ENCODE data around the gene TMEM183A.
"Not testable (repeated sequence)": the region's sequence is repeated elsewhere in the genome, so short reads cannot be mapped to it uniquely, and the experiment has no call there.

Gene TMEM183A

GRCh38 chr1:203006948-203007871 lies at the start of gene TMEM183A:
Gene TMEM183A (plus strand): TSS chr1:203007374. CDS start chr1:203007466, 92 bp downstream.
- in situ Hi-C loops (cut with HindIII; ENCODE audit: low sequenced_read_pairs): no loop called here

GRCh38 chr1:202957733-202958543 lies 49.2 kb upstream of the TMEM183A start, which contains the start of gene ADIPOR1:
Gene ADIPOR1 (minus strand): TSS chr1:202958312. CDS start chr1:202951070, 7,242 bp downstream.
- in situ Hi-C loops (cut with HindIII; ENCODE audit: low sequenced_read_pairs): loop anchor here (10.0 kb wide), 1 partner anchor 53 kb away; no protein-coding TSS in a partner anchor

GRCh38 chr1:202958544-202959275 lies 48.5 kb upstream of the TMEM183A start:
- in situ Hi-C loops (cut with HindIII; ENCODE audit: low sequenced_read_pairs): loop anchor here (10.0 kb wide), 1 partner anchor 54 kb away; no protein-coding TSS in a partner anchor

GRCh38 chr1:202959276-202959620 lies 47.9 kb upstream of the TMEM183A start:
- in situ Hi-C loops (cut with HindIII; ENCODE audit: low sequenced_read_pairs): loop anchor here (10.0 kb wide), 1 partner anchor 54 kb away; no protein-coding TSS in a partner anchor

- in situ Hi-C loops (cut with HindIII; ENCODE audit: low sequenced_read_pairs): no loop called here
Observed at GRCh38 chr1:202961220-202961880, 45.8 kb upstream of the TMEM183A start.

GRCh38 chr1:202964791-202965410 lies 42.3 kb upstream of the TMEM183A start:
- in situ Hi-C loops (cut with HindIII; ENCODE audit: low sequenced_read_pairs): no loop called here

- in situ Hi-C loops (cut with HindIII; ENCODE audit: low sequenced_read_pairs): no loop called here
Observed at GRCh38 chr1:202965422-202965821, 41.8 kb upstream of the TMEM183A start.

- in situ Hi-C loops (cut with HindIII; ENCODE audit: low sequenced_read_pairs): no loop called here
Observed at GRCh38 chr1:202966006-202966898, 40.9 kb upstream of the TMEM183A start.

- in situ Hi-C loops (cut with HindIII; ENCODE audit: low sequenced_read_pairs): no loop called here
Observed at GRCh38 chr1:202967684-202968281, 39.4 kb upstream of the TMEM183A start.

GRCh38 chr1:202968351-202968750 lies 38.8 kb upstream of the TMEM183A start:
- in situ Hi-C loops (cut with HindIII; ENCODE audit: low sequenced_read_pairs): no loop called here

- in situ Hi-C loops (cut with HindIII; ENCODE audit: low sequenced_read_pairs): no loop called here
Observed at GRCh38 chr1:202968895-202969295, 38.3 kb upstream of the TMEM183A start.

- in situ Hi-C loops (cut with HindIII; ENCODE audit: low sequenced_read_pairs): no loop called here
Observed at GRCh38 chr1:202972046-202972445, 35.1 kb upstream of the TMEM183A start.

- in situ Hi-C loops (cut with HindIII; ENCODE audit: low sequenced_read_pairs): no loop called here
Observed at GRCh38 chr1:202974856-202975255, 32.3 kb upstream of the TMEM183A start.

- in situ Hi-C loops (cut with HindIII; ENCODE audit: low sequenced_read_pairs): no loop called here
Observed at GRCh38 chr1:202976633-202977032, 30.5 kb upstream of the TMEM183A start.

- in situ Hi-C loops (cut with HindIII; ENCODE audit: low sequenced_read_pairs): no loop called here
Observed at GRCh38 chr1:202979459-202979858, 27.7 kb upstream of the TMEM183A start.

- in situ Hi-C loops (cut with HindIII; ENCODE audit: low sequenced_read_pairs): no loop called here
Observed at GRCh38 chr1:202981939-202982338, 25.2 kb upstream of the TMEM183A start.

GRCh38 chr1:202982715-202983430 lies 24.3 kb upstream of the TMEM183A start:
- in situ Hi-C loops (cut with HindIII; ENCODE audit: low sequenced_read_pairs): no loop called here

- in situ Hi-C loops (cut with HindIII; ENCODE audit: low sequenced_read_pairs): not testable (repeated sequence)
Observed at GRCh38 chr1:202986120-202986519, 21.1 kb upstream of the TMEM183A start.
